Trophoblast cell (in vitro differentiated cells and primary cell): Measurements from ENCODE around the gene SRSF7.

Source experiments
- DNase-seq, 2 donors: peaks; one replicate each; pipeline ENCODE4 v3.0.0-alpha.2; 2016
- H2AFZ ChIP-seq: 2 replicates; pipeline ENCODE4 v1.6.1; 2013; ENCODE audit warnings: low read length, moderate library complexity, mild to moderate bottlenecking; ENCODE audit not compliant: insufficient read depth, poor library complexity
- H2AK5ac ChIP-seq: 2 replicates; pipeline ENCODE4 v1.6.1; 2013; ENCODE audit warnings: mild to moderate bottlenecking, low read length
- H2BK120ac ChIP-seq: 2 replicates; pipeline ENCODE4 v1.6.1; 2013; ENCODE audit warnings: low read length, mild to moderate bottlenecking, moderate library complexity; ENCODE audit not compliant: insufficient read depth, poor library complexity
- H2BK12ac ChIP-seq: 2 replicates; pipeline ENCODE4 v1.6.1; 2013; ENCODE audit warnings: mild to moderate bottlenecking, low read length, moderate library complexity
- H2BK5ac ChIP-seq: 2 replicates; pipeline ENCODE4 v1.6.1; 2013; ENCODE audit warnings: low read length, low read depth, moderate library complexity, mild to moderate bottlenecking; ENCODE audit not compliant: poor library complexity
- H3K14ac ChIP-seq: 2 replicates; pipeline ENCODE4 v1.6.1; 2013; ENCODE audit warnings: mild to moderate bottlenecking, low read length
- H3K18ac ChIP-seq: 2 replicates; pipeline ENCODE4 v1.6.1; 2013; ENCODE audit warnings: mild to moderate bottlenecking, low read length
- H3K23ac ChIP-seq: 2 replicates; pipeline ENCODE4 v1.6.1; 2013; ENCODE audit warnings: low read length
- H3K27ac ChIP-seq: 2 replicates; pipeline ENCODE4 v1.5.1; 2013; ENCODE audit warnings: low read depth, mild to moderate bottlenecking, inconsistent platforms, low read length, moderate library complexity
- H3K27me3 ChIP-seq: 2 replicates; pipeline ENCODE4 v1.6.1; 2013; ENCODE audit warnings: inconsistent platforms, mild to moderate bottlenecking, low read length, moderate library complexity; ENCODE audit not compliant: insufficient read depth
- H3K36me3 ChIP-seq, 2 experiments: 1 replicate in 1 of 2; 2 replicates in 1 of 2; pipeline ENCODE4 v1.6.1; 2013; ENCODE audit warnings: low read length in 2 of 2, mild to moderate bottlenecking in 2 of 2, moderate library complexity in 1 of 2; ENCODE audit not compliant: insufficient read depth in 2 of 2, control insufficient read depth in 1 of 2
- H3K4ac ChIP-seq: 2 replicates; pipeline ENCODE4 v1.6.1; 2013; ENCODE audit warnings: low read depth, mild to moderate bottlenecking, low read length, moderate library complexity
- H3K4me1 ChIP-seq, 2 experiments: 1 replicate in 1 of 2; 2 replicates in 1 of 2; pipeline ENCODE4 v1.6.1; 2013; ENCODE audit warnings: low read length in 2 of 2, mild to moderate bottlenecking in 2 of 2, moderate library complexity in 1 of 2; ENCODE audit not compliant: insufficient read depth in 2 of 2, control insufficient read depth in 1 of 2
- H3K4me2 ChIP-seq: 2 replicates; pipeline ENCODE4 v1.6.1; 2013; ENCODE audit warnings: inconsistent platforms, mild to moderate bottlenecking, low read length, moderate library complexity
- H3K4me3 ChIP-seq: 2 replicates; pipeline ENCODE4 v1.5.1; 2013; ENCODE audit warnings: mild to moderate bottlenecking, low read depth, low read length, inconsistent platforms
- H3K79me1 ChIP-seq: one replicate; pipeline ENCODE4 v1.6.1; 2013; ENCODE audit warnings: low read length
- H3K79me2 ChIP-seq: 2 replicates; pipeline ENCODE4 v1.6.1; 2013; ENCODE audit warnings: low read length, mild to moderate bottlenecking; ENCODE audit not compliant: control insufficient read depth, insufficient read depth, poor library complexity
- H3K9ac ChIP-seq: 2 replicates; pipeline ENCODE4 v1.6.1; 2013; ENCODE audit warnings: mild to moderate bottlenecking, low read length
- H3K9me3 ChIP-seq: 2 replicates; pipeline ENCODE4 v1.6.1; 2013; ENCODE audit warnings: low read depth, mild to moderate bottlenecking, control low read depth, inconsistent platforms, low read length; ENCODE audit not compliant: insufficient read depth
- H4K12ac ChIP-seq: 2 replicates; pipeline ENCODE4 v1.6.1; 2013; ENCODE audit warnings: low read depth, mild to moderate bottlenecking, low read length, moderate library complexity
- H4K8ac ChIP-seq: 2 replicates; pipeline ENCODE4 v1.6.1; 2013; ENCODE audit warnings: low read depth, mild to moderate bottlenecking, low read length, moderate library complexity
- H4K91ac ChIP-seq: one replicate; pipeline ENCODE4 v1.6.1; 2013; ENCODE audit warnings: low read depth, mild to moderate bottlenecking, low read length, moderate library complexity
- WGBS: extraction: QIAGEN DNeasy Blood & Tissue Kit; methylation state at CpG from one replicate; pipeline ENCODE4 v1.1.7; 2013; ENCODE audit warnings: missing lambda C conversion rate; ENCODE audit not compliant: insufficient read length, insufficient coverage; ENCODE audit errors: extremely low coverage; 5-methylcytosine and 5-hydroxymethylcytosine counted together

Gene SRSF7

DNA sequence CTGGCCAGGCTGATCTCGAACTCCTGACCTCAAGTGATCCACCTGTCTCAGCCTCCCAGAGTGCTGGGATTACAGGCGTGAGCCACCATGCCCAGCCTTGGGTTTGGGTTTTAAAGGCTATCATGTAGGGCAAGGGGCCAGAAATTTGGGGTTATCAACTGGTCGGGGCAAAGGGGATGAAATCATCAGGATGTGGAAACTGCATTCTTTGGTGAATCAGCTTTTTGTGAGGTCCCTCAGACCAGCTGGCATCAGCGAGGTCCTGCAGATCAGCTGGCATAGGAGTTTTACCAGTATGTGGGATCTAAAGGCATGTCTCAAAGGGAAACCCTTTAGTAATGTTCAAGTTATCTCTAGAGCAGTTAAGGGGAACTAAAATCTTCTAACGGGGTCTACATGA, 20.5 kb upstream of the SRSF7 start:
- no peaks in the 10 kb centered on the region for H3K27me3 ChIP-seq
- WGBS = no CpG with 5 or more reads among the region's 5 CpGs
- no peak overlapping the region for H4K8ac ChIP-seq
- H3K27ac ChIP-seq = no peak overlapping the region
- no peak overlapping the region for H3K14ac ChIP-seq
- no peaks in the 10 kb centered on the region for H3K79me1 ChIP-seq
- H2AFZ ChIP-seq = no peak overlapping the region
- H2BK120ac ChIP-seq = no peak overlapping the region
- H3K23ac ChIP-seq = no peak overlapping the region
- no peak overlapping the region for H3K4ac ChIP-seq
- H2BK12ac ChIP-seq = no peak overlapping the region
- no peak for DNase-seq
- H3K4me1 ChIP-seq = peaks cover 0 to 1% of the 10 kb centered on the region in 2 experiments
- H4K91ac ChIP-seq = no peak overlapping the region
- H2AK5ac ChIP-seq = no peak overlapping the region
- no peak overlapping the region for H3K4me2 ChIP-seq
- no peak overlapping the region for H3K4me3 ChIP-seq
- no peaks in the 10 kb centered on the region for H3K9me3 ChIP-seq
- no peaks in the 10 kb centered on the region for H3K79me2 ChIP-seq
- no peaks in the 10 kb centered on the region for H3K36me3 ChIP-seq
- no peak overlapping the region for H4K12ac ChIP-seq
- H3K9ac ChIP-seq = no peak overlapping the region
- no peak overlapping the region for H3K18ac ChIP-seq
- no peak overlapping the region for H2BK5ac ChIP-seq

- Histone ChIP-seq H2AFZ (no peak overlapping the region), H4K12ac (no peak overlapping the region), H2BK12ac (no peak overlapping the region), H3K4ac (no peak overlapping the region), H3K27me3 (no peaks in the 10 kb centered on the region), H2BK5ac (no peak overlapping the region), H4K8ac (no peak overlapping the region), H3K4me3 (no peak overlapping the region), H3K4me2 (no peak overlapping the region), H4K91ac (no peak overlapping the region), H2AK5ac (no peak overlapping the region), H3K14ac (no peak overlapping the region), H3K79me2 (no peaks in the 10 kb centered on the region), H2BK120ac (no peak overlapping the region), H3K9ac (no peak overlapping the region), H3K18ac (no peak overlapping the region), H3K23ac (no peak overlapping the region), H3K4me1 (no peaks in the 10 kb centered on the region), H3K36me3 (no peaks in the 10 kb centered on the region), H3K9me3 (no peaks in the 10 kb centered on the region), H3K27ac (no peak overlapping the region), H3K79me1 (no peaks in the 10 kb centered on the region)
- peak; percentile 59 to 72 for DNase-seq
- no CpG with 5 or more reads among the region's 5 CpGs for WGBS
Measured at GRCh38 chr2:38765551-38765950, 14.4 kb upstream of the SRSF7 start.

- Histone ChIP-seq H4K8ac (no peak overlapping the region), H3K79me1 (no peaks in the 10 kb centered on the region), H3K79me2 (no peaks in the 10 kb centered on the region), H3K27ac (no peak overlapping the region), H3K9ac (no peak overlapping the region), H3K14ac (no peak overlapping the region), H3K27me3 (no peaks in the 10 kb centered on the region), H4K91ac (no peak overlapping the region), H4K12ac (no peak overlapping the region), H2AFZ (no peak overlapping the region), H3K9me3 (no peaks in the 10 kb centered on the region), H3K23ac (no peak overlapping the region), H3K4ac (no peak overlapping the region), H2BK120ac (no peak overlapping the region), H2AK5ac (no peak overlapping the region), H3K4me3 (no peak overlapping the region), H2BK5ac (no peak overlapping the region), H3K4me2 (no peak overlapping the region), H2BK12ac (no peak overlapping the region), H3K18ac (no peak overlapping the region), H3K4me1 (no peaks in the 10 kb centered on the region), H3K36me3 (no peaks in the 10 kb centered on the region)
- no CpG with 5 or more reads among the region's 4 CpGs for WGBS
- peak; percentile 55 to 81 for DNase-seq
Measured at GRCh38 chr2:38765149-38765548, 14.0 kb upstream of the SRSF7 start.

DNA sequence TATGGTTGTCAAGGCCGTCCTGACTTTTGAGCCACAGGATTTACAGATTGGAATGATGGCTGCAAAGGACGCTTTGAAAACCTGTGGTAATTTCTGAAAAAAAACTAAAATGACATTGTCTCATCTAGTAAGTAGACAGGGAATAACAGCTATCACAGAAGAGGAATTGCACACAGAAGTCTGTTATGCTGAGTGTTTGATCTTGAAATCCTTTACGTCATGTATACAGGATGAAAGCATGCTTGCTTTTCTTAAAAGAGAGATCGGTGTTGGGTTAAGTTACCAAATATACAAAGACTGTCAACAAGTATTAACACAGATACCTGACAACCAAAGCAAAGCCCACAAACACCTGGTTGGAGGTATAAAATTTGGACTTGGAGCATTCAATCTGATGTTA, 12.6 kb upstream of the SRSF7 start:
- no peak overlapping the region for H4K8ac ChIP-seq
- DNase-seq = no peak
- no peak overlapping the region for H2BK12ac ChIP-seq
- H3K79me1 ChIP-seq = no peaks in the 10 kb centered on the region
- no peak overlapping the region for H3K23ac ChIP-seq
- H4K91ac ChIP-seq = no peak overlapping the region
- H3K14ac ChIP-seq = no peak overlapping the region
- H3K4me1 ChIP-seq = no peaks in the 10 kb centered on the region
- H3K9ac ChIP-seq = no peak overlapping the region
- no peaks in the 10 kb centered on the region for H3K79me2 ChIP-seq
- H4K12ac ChIP-seq = no peak overlapping the region
- no peak overlapping the region for H3K18ac ChIP-seq
- H3K4me2 ChIP-seq = no peak overlapping the region
- H2BK5ac ChIP-seq = no peak overlapping the region
- no peaks in the 10 kb centered on the region for H3K9me3 ChIP-seq
- no peak overlapping the region for H2AFZ ChIP-seq
- H3K4ac ChIP-seq = no peak overlapping the region
- no peak overlapping the region for H3K27ac ChIP-seq
- H3K4me3 ChIP-seq = no peak overlapping the region
- no CpG with 5 or more reads among the region's 4 CpGs for WGBS
- no peaks in the 10 kb centered on the region for H3K36me3 ChIP-seq
- H2AK5ac ChIP-seq = no peak overlapping the region
- no peaks in the 10 kb centered on the region for H3K27me3 ChIP-seq
- no peak overlapping the region for H2BK120ac ChIP-seq
